ES-I3 (cell line): Measurements from ENCODE around the gene IL36G.

Source experiments
- H3K36me3 ChIP-seq: 2 replicates; pipeline ENCODE4 v1.6.1; 2013; ENCODE audit warnings: mild to moderate bottlenecking, low read length, control low read depth, moderate library complexity; ENCODE audit not compliant: insufficient read depth
- H3K4me1 ChIP-seq: 2 replicates; pipeline ENCODE4 v1.6.1; 2013; ENCODE audit warnings: mild to moderate bottlenecking, control low read depth, low read length; ENCODE audit not compliant: insufficient read depth
- H3K9ac ChIP-seq: 2 replicates; pipeline ENCODE4 v1.6.1; 2013; ENCODE audit warnings: low read depth, mild to moderate bottlenecking, low read length, moderate library complexity
- H3K9me3 ChIP-seq: 2 replicates; pipeline ENCODE4 v1.6.1; 2013; ENCODE audit warnings: mild to moderate bottlenecking, low read length, moderate library complexity; ENCODE audit not compliant: control insufficient read depth, insufficient read depth

The IL36G gene

GRCh38 chr2:112958428-112959108, 19.2 kb upstream of the IL36G start:
- no peaks in the 10 kb centered on the region for H3K4me1 ChIP-seq
- H3K9me3 ChIP-seq: no peaks in the 10 kb centered on the region
- no peak overlapping the region for H3K9ac ChIP-seq
- H3K36me3 ChIP-seq: no peaks in the 10 kb centered on the region

- no peaks in the 10 kb centered on the region for H3K4me1 ChIP-seq
- no peak overlapping the region for H3K9ac ChIP-seq
- H3K36me3 ChIP-seq: no peaks in the 10 kb centered on the region
- H3K9me3 ChIP-seq: no peaks in the 10 kb centered on the region
These were observed 18.5 kb upstream of the IL36G start for GRCh38 chr2:112959109-112959812.

GRCh38 chr2:112960230-112960825, 17.5 kb upstream of the IL36G start:
- no peak overlapping the region for H3K9ac ChIP-seq
- H3K4me1 ChIP-seq: no peaks in the 10 kb centered on the region
- no peaks in the 10 kb centered on the region for H3K36me3 ChIP-seq
- no peaks in the 10 kb centered on the region for H3K9me3 ChIP-seq

- Histone ChIP-seq H3K9ac (no peak overlapping the region), H3K4me1 (no peaks in the 10 kb centered on the region), H3K9me3 (no peaks in the 10 kb centered on the region), H3K36me3 (no peaks in the 10 kb centered on the region)
These were observed 15.3 kb upstream of the IL36G start for GRCh38 chr2:112962308-112963175.

GRCh38 chr2:112967023-112967422, 10.8 kb upstream of the IL36G start:
- Histone ChIP-seq H3K4me1 (no peaks in the 10 kb centered on the region), H3K9ac (no peak overlapping the region), H3K36me3 (no peaks in the 10 kb centered on the region), H3K9me3 (no peaks in the 10 kb centered on the region)

- H3K9ac ChIP-seq: no peak overlapping the region
- H3K4me1 ChIP-seq: no peaks in the 10 kb centered on the region
- H3K9me3 ChIP-seq: no peaks in the 10 kb centered on the region
- H3K36me3 ChIP-seq: no peaks in the 10 kb centered on the region
These were observed 5.3 kb upstream of the IL36G start for GRCh38 chr2:112972423-112973086.

GRCh38 chr2:112973156-112973555, 4.7 kb upstream of the IL36G start:
- no peaks in the 10 kb centered on the region for H3K36me3 ChIP-seq
- no peaks in the 10 kb centered on the region for H3K4me1 ChIP-seq
- H3K9ac ChIP-seq: no peak overlapping the region
- H3K9me3 ChIP-seq: no peaks in the 10 kb centered on the region

- Histone ChIP-seq H3K4me1 (no peaks in the 10 kb centered on the region), H3K36me3 (no peaks in the 10 kb centered on the region), H3K9me3 (no peaks in the 10 kb centered on the region), H3K9ac (no peak overlapping the region)
These were observed 1.9 kb downstream of the IL36G start for GRCh38 chr2:112979731-112980130.

- Histone ChIP-seq H3K4me1 (no peaks in the 10 kb centered on the region), H3K9me3 (no peaks in the 10 kb centered on the region), H3K9ac (no peak overlapping the region), H3K36me3 (no peaks in the 10 kb centered on the region)
These were observed 2.7 kb downstream of the IL36G start for GRCh38 chr2:112980537-112980936.

GRCh38 chr2:112985090-112985489, 7.3 kb downstream of the IL36G start:
- Histone ChIP-seq H3K36me3 (no peaks in the 10 kb centered on the region), H3K4me1 (no peaks in the 10 kb centered on the region), H3K9me3 (no peaks in the 10 kb centered on the region), H3K9ac (no peak overlapping the region)

- Histone ChIP-seq H3K4me1 (no peaks in the 10 kb centered on the region), H3K9ac (no peak overlapping the region)
These were observed 11.8 kb downstream of the IL36G start for GRCh38 chr2:112989611-112990010.

GRCh38 chr2:112993831-112994230, 16.0 kb downstream of the IL36G start:
- Histone ChIP-seq H3K4me1 (no peaks in the 10 kb centered on the region), H3K9ac (no peak overlapping the region), H3K36me3 (no peaks in the 10 kb centered on the region), H3K9me3 (no peaks in the 10 kb centered on the region)

More at GRCh38 chr2:112989611-112990010, 11.8 kb downstream of the IL36G start:
- no peaks in the 10 kb centered on the region for H3K9me3 ChIP-seq
- no peaks in the 10 kb centered on the region for H3K36me3 ChIP-seq

- H3K4me1 ChIP-seq: no peaks in the 10 kb centered on the region
These were observed 16.8 kb downstream of the IL36G start for GRCh38 chr2:112994648-112995047.

More at GRCh38 chr2:112994648-112995047, 16.8 kb downstream of the IL36G start:
- Histone ChIP-seq H3K9ac (no peak overlapping the region), H3K9me3 (peaks cover 3% of the 10 kb centered on the region), H3K36me3 (no peaks in the 10 kb centered on the region)
